Esophagus mucosa (tissue), 1 donor: ENCODE measurements around the gene ELK1. TPM values are rescaled to one million over a fixed set of nuclear protein-coding genes. Genes with fewer than 3 reads are reported as not detected.
A peak's percentile ranks its signal among the peaks of the same experiment; 100 is the strongest.

Source experiments
- ATAC-seq: fragments of 200-7000 bp; cut with Tn5 transposase; one replicate; pipeline ENCODE4 v1.9.1; 2020
- total RNA-seq: library from RNA; stranded (reverse); gene quantifications from one replicate; pipeline ENCODE4 v1.2.4, GENCODE V29; 2023
- donor health status: DM: yes; HTN: yes; CAD: no.

The ELK1 gene
- total RNA-seq, 1 donor from 2014 or later, result 17.5 TPM

- no peak for ATAC-seq
These were observed 4.8 kb downstream of the ELK1 start for GRCh38 chrX:47645530-47645929.

- ATAC-seq, result no peak
These were observed 5.7 kb downstream of the ELK1 start for GRCh38 chrX:47644557-47645091.

- no peak for ATAC-seq
These were observed 6.4 kb downstream of the ELK1 start for GRCh38 chrX:47643926-47644325.

GRCh38 chrX:47638816-47639215, 11.5 kb downstream of the ELK1 start:
- no peak for ATAC-seq

GRCh38 chrX:47637546-47638195, 12.7 kb downstream of the ELK1 start:
- peak; percentile 23 for ATAC-seq

GRCh38 chrX:47634871-47635575, 15.3 kb downstream of the ELK1 start:
- no peak for ATAC-seq

GRCh38 chrX:47633689-47634590, 16.4 kb downstream of the ELK1 start:
- ATAC-seq, result no peak

GRCh38 chrX:47632666-47633065, 17.7 kb downstream of the ELK1 start:
- ATAC-seq, result no peak

GRCh38 chrX:47631676-47632075, 18.7 kb downstream of the ELK1 start:
- no peak for ATAC-seq

- no peak for ATAC-seq
These were observed 20.8 kb downstream of the ELK1 start, which contains the start of gene CFP for GRCh38 chrX:47629419-47630200. Gene CFP, minus strand, starts transcription at chrX:47629930. Its CDS starts 86 bp downstream, at chrX:47629844.

GRCh38 chrX:47628982-47629381, 21.4 kb downstream of the ELK1 start:
- ATAC-seq, result no peak

- no peak for ATAC-seq
These were observed 25.0 kb downstream of the ELK1 start for GRCh38 chrX:47625365-47625764.

- no peak for ATAC-seq
These were observed 26.8 kb downstream of the ELK1 start for GRCh38 chrX:47623540-47624027.

- no peak for ATAC-seq
These were observed 28.5 kb downstream of the ELK1 start for GRCh38 chrX:47621851-47622250.

GRCh38 chrX:47620303-47620685, 30.1 kb downstream of the ELK1 start:
- ATAC-seq, result no peak

GRCh38 chrX:47619486-47620302, 30.7 kb downstream of the ELK1 start, which contains the start of gene SYN1:
Gene SYN1, minus strand, starts transcription at chrX:47619857. Its CDS starts 129 bp downstream, at chrX:47619728.
- ATAC-seq, result peak; percentile 88

GRCh38 chrX:47618923-47619485, 31.4 kb downstream of the ELK1 start:
- ATAC-seq, result no peak

GRCh38 chrX:47614618-47615017, 35.7 kb downstream of the ELK1 start:
- ATAC-seq, result no peak

GRCh38 chrX:47613082-47613481, 37.3 kb downstream of the ELK1 start:
- no peak for ATAC-seq

GRCh38 chrX:47612418-47612817, 37.9 kb downstream of the ELK1 start:
- ATAC-seq, result no peak

- no peak for ATAC-seq
These were observed 38.4 kb downstream of the ELK1 start for GRCh38 chrX:47611926-47612325.
